Measurements from ENCODE around the gene NAA60. TPM values are rescaled to one million over a fixed set of nuclear protein-coding genes. Genes with fewer than 3 reads are reported as not detected.

NAA60 gene
- total RNA-seq, 1 donor from 2014 or later = 5.0 TPM

GRCh38 chr16:3508736-3509135 is 65.3 kb downstream of the NAA60 start:
- Histone ChIP-seq H3K27me3 (ENCODE audit: control insufficient read depth, insufficient read depth, low read length) (no peaks in the 10 kb centered on the region), H3K4me3 (ENCODE audit: low read depth, low read length) (no peak overlapping the region), H3K36me3 (ENCODE audit: control insufficient read depth, insufficient read depth, low read length) (peaks cover 6% of the 10 kb centered on the region)
- no peak for TF ChIP-seq CTCF (IDR thresholded peaks at IDR 0.05; ENCODE audit: insufficient read depth, low read length, severe bottlenecking)
- FAIRE-seq (no peak), DNase-seq (ENCODE audit: low read depth) (no peak)

- no peak for TF ChIP-seq CTCF (IDR thresholded peaks at IDR 0.05; ENCODE audit: insufficient read depth, low read length, severe bottlenecking)
- H3K27me3 ChIP-seq (ENCODE audit: control insufficient read depth, insufficient read depth, low read length) = no peaks in the 10 kb centered on the region
- DNase-seq (ENCODE audit: low read depth) (peak; percentile 64), FAIRE-seq (no peak)
- H3K4me3 ChIP-seq (ENCODE audit: low read depth, low read length) = no peak overlapping the region
- H3K36me3 ChIP-seq (ENCODE audit: control insufficient read depth, insufficient read depth, low read length) = peaks cover 6% of the 10 kb centered on the region
Measured at GRCh38 chr16:3509470-3509928, 66.0 kb downstream of the NAA60 start.

- no peak for DNase-seq (ENCODE audit: low read depth)
- no peak overlapping the region for H3K4me3 ChIP-seq (ENCODE audit: low read depth, low read length)
- peaks cover 6% of the 10 kb centered on the region for H3K36me3 ChIP-seq (ENCODE audit: control insufficient read depth, insufficient read depth, low read length)
- TF ChIP-seq CTCF (IDR thresholded peaks at IDR 0.05; ENCODE audit: insufficient read depth, low read length, severe bottlenecking) = no peak
- no peaks in the 10 kb centered on the region for H3K27me3 ChIP-seq (ENCODE audit: control insufficient read depth, insufficient read depth, low read length)
- FAIRE-seq = no peak
Measured at GRCh38 chr16:3510416-3510815, 66.9 kb downstream of the NAA60 start.

GRCh38 chr16:3511286-3512180 is 68.1 kb downstream of the NAA60 start:
- DNase-seq (ENCODE audit: low read depth) (no peak), FAIRE-seq (no peak)
- H3K4me3 ChIP-seq (ENCODE audit: low read depth, low read length) = no peak overlapping the region
- TF ChIP-seq CTCF (IDR thresholded peaks at IDR 0.05; ENCODE audit: insufficient read depth, low read length, severe bottlenecking) = no peak
- H3K36me3 ChIP-seq (ENCODE audit: control insufficient read depth, insufficient read depth, low read length) = peaks cover 6% of the 10 kb centered on the region
- H3K27me3 ChIP-seq (ENCODE audit: control insufficient read depth, insufficient read depth, low read length) = no peaks in the 10 kb centered on the region

GRCh38 chr16:3513892-3514583 is 70.6 kb downstream of the NAA60 start:
- Histone ChIP-seq H3K36me3 (ENCODE audit: control insufficient read depth, insufficient read depth, low read length) (peaks cover 6% of the 10 kb centered on the region), H3K27me3 (ENCODE audit: control insufficient read depth, insufficient read depth, low read length) (no peaks in the 10 kb centered on the region), H3K4me3 (ENCODE audit: low read depth, low read length) (no peak overlapping the region)
- TF ChIP-seq CTCF (IDR thresholded peaks at IDR 0.05; ENCODE audit: insufficient read depth, low read length, severe bottlenecking) = no peak
- DNase-seq (ENCODE audit: low read depth) (peak; percentile 75), FAIRE-seq (no peak)

All from bronchial epithelial cell (primary cell).